Effector memory CD8-positive, alpha-beta T cell (primary cell): Measurements from ENCODE around the gene RPTOR.

Experiments
- ATAC-seq: fragments of 150-1000 bp; cut with Tn5 transposase; replicated peaks from 2 replicates; pipeline ENCODE4 v1.10.0; 2021; ENCODE audit warnings: mild to moderate bottlenecking, moderate library complexity
- DNase-seq, 3 experiments: peaks; one replicate each; pipeline ENCODE4 v3.0.0; 2021
- H3K27ac Mint-ChIP-seq, 2 donors: one replicate each; pipeline ENCODE4 v1.8.0; 2022; ENCODE audit warnings: mild to moderate bottlenecking in 2 of 2, mixed read lengths in 2 of 2, moderate library complexity in 2 of 2
- H3K27me3 Mint-ChIP-seq, 2 donors: one replicate each; pipeline ENCODE4 v1.8.0; 2022; ENCODE audit warnings: mixed read lengths in 2 of 2
- H3K36me3 Mint-ChIP-seq: one replicate; pipeline ENCODE4 v1.8.0; 2022; ENCODE audit warnings: mild to moderate bottlenecking, moderate library complexity, mixed read lengths; ENCODE audit not compliant: insufficient read depth
- H3K4me1 Mint-ChIP-seq, 2 donors: one replicate each; pipeline ENCODE4 v1.8.0; 2022; ENCODE audit warnings: low read depth in 2 of 2, mixed read lengths in 2 of 2
- H3K4me3 Mint-ChIP-seq, 2 donors: one replicate each; pipeline ENCODE4 v1.8.0; 2022; ENCODE audit warnings: mild to moderate bottlenecking in 2 of 2, mixed read lengths in 2 of 2, moderate library complexity in 2 of 2
- H3K9me3 Mint-ChIP-seq, 2 donors: one replicate each; pipeline ENCODE4 v1.8.0; 2022; ENCODE audit warnings: mixed read lengths in 2 of 2
- total RNA-seq, 9 experiments: gene quantifications; one replicate each; lab custom pipeline; 2026; lab: John Stamatoyannopoulos, UW

RPTOR gene, protein sequence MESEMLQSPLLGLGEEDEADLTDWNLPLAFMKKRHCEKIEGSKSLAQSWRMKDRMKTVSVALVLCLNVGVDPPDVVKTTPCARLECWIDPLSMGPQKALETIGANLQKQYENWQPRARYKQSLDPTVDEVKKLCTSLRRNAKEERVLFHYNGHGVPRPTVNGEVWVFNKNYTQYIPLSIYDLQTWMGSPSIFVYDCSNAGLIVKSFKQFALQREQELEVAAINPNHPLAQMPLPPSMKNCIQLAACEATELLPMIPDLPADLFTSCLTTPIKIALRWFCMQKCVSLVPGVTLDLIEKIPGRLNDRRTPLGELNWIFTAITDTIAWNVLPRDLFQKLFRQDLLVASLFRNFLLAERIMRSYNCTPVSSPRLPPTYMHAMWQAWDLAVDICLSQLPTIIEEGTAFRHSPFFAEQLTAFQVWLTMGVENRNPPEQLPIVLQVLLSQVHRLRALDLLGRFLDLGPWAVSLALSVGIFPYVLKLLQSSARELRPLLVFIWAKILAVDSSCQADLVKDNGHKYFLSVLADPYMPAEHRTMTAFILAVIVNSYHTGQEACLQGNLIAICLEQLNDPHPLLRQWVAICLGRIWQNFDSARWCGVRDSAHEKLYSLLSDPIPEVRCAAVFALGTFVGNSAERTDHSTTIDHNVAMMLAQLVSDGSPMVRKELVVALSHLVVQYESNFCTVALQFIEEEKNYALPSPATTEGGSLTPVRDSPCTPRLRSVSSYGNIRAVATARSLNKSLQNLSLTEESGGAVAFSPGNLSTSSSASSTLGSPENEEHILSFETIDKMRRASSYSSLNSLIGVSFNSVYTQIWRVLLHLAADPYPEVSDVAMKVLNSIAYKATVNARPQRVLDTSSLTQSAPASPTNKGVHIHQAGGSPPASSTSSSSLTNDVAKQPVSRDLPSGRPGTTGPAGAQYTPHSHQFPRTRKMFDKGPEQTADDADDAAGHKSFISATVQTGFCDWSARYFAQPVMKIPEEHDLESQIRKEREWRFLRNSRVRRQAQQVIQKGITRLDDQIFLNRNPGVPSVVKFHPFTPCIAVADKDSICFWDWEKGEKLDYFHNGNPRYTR (N-terminal part only)
- total RNA-seq = 77.2 to 158 (median 138) reads per million in 9 experiments

DNA sequence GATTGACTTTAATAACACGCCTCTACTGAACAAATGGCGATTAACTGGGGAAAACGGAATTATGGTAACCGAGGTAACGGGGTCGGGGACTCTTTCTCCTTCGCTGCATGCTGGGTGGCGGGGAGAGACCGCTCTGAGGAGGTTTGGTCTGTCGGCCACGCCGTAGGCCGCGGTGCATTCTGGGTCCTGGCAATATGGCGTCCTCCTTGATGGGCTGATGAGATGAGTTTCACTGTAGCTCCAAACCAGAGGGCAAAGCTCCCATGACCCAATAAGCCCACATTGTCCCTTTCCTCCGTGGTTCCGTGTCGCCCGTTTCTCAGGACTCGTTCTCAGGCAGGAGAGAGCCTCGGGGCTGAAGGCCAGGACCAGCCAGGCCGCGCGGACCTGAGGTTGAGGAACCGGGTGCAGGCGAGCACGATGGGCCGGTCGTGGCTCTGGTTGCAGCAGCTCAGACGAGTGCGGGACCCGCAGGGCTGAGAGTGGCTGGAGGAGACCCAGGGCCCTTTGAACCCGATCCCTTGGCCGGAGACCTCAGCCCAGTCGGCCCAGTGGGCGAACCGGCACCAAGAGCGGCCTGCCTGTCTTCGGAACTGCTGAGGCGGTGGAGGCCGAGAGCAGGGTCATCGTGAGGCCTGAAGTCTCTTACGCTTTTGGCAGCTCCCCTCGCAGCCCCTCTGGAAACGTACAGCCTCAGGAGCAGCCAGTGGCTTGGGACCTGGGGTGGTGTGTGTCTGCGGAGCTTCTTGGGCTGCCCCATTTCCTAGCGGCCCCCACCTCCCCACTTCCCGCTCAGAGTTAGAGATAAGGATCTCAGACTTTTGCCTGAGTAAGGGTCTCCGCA lies at the start of gene RPTOR:
TSS of gene RPTOR (plus strand) at position 184 of the 844 bp plus-strand sequence. CDS start 792 bp downstream, outside the sequence.
- peak within 1 kb of the TSS; percentile 88 to 90 for H3K4me3 Mint-ChIP-seq
- H3K27me3 Mint-ChIP-seq = peaks cover 17 to 20% of the 10 kb centered on the region in 2 donors
- peak; percentile 82 to 89 (median 82) for DNase-seq
- ATAC-seq = peak; percentile 99
- no peaks in the 10 kb centered on the region for H3K9me3 Mint-ChIP-seq
- peaks cover 8 to 12% of the 10 kb centered on the region in 2 donors for H3K4me1 Mint-ChIP-seq
- H3K27ac Mint-ChIP-seq = peak within 1 kb of the TSS; percentile 90 to 92
- no peaks in the 10 kb centered on the region for H3K36me3 Mint-ChIP-seq

DNA sequence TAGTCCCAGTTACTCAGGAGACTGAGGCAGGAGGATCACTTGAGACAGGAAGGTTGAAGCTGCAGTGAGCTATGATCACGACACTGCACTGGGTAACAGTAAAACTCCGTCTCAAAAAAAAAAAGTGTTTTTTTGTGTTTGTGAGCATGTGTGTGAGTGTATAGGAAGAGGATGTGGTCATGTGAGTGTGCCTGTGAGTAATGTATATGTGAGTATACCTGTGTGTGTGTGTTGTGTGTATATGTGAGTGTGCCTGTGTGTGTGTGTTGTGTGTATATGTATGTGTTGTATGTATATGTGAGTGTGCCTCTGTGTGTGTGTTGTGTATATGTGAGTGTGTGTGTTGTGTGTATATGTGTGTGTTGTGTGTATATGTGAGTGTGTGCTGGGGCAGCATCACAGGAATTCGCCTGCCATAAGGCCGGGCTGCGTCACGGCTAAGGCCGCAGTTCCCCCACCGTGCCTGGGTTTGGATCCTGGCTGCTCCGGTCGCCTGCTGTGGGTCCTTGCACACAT lies 46.9 kb upstream of the RPTOR start:
- Mint-ChIP-seq H3K4me1 (peaks cover 0 to 5% of the 10 kb centered on the region in 2 donors), H3K36me3 (no peaks in the 10 kb centered on the region), H3K9me3 (no peaks in the 10 kb centered on the region), H3K27me3 (peaks cover 26 to 52% of the 10 kb centered on the region in 2 donors), H3K27ac (no peak overlapping the region), H3K4me3 (no peak overlapping the region)
- no peak for DNase-seq
- ATAC-seq = no peak

DNA sequence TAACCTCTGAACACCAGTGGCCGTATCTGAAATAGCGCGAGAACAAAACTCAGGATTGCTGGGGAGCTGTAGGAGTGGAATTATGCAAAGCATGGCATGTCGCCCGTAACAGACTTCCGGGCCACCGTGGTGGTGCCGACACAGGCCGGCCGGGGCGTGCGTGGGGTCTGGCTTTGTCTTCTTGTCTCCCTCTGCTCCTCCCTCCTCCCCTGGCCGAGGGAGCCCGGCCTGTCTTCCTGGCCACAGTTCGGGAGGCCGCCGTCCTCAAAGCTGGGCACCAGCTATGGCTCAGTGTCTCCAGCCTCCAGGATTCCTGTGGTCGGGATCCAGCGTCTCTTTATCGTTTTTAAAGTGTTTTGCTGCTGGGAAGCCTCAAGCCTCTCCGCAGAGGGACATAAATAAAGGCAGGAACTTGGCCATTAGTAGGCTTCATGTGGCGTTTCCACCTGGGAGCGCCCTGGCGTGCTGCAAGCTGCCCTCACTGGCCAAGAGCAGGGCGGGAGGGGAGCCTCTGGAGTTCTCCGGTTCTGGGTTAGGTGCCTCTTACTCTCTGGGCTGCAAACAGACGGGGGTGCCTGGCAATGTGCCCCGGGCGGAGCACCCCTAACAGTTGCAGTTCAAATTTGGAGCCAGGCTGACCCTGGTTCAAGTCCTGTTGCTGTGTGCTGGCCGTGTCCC lies 46.3 kb upstream of the RPTOR start:
- Mint-ChIP-seq H3K4me3 (no peak overlapping the region), H3K27ac (no peak overlapping the region), H3K36me3 (no peaks in the 10 kb centered on the region), H3K27me3 (peaks cover 27 to 51% of the 10 kb centered on the region in 2 donors), H3K4me1 (peaks cover 0 to 5% of the 10 kb centered on the region in 2 donors), H3K9me3 (no peaks in the 10 kb centered on the region)
- DNase-seq (no peak), ATAC-seq (no peak)

DNA sequence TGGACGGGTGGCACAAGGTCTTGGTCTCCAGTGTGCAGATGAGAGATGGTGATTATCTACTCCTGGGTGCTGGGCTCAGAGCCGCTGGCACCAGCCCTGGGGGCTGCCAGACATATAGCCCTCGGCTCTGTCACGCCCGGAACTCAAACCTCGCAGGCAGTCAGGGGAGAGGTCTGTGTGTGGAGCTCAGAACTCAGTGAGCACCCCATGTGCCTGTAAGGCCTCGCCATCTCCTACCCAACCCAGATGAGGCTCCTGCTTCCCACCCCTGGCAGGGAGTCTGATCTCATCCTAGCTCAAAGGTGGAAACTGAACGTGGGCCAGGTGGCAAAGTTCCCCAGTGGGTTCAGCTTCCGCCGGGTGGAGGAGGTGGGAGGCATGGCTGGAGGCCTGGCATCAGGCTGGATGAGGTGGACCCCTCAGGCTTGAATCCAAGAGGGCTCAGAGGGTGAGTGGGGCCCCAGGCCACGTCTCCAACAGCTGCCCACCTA lies 45.7 kb upstream of the RPTOR start:
- no peaks in the 10 kb centered on the region for H3K36me3 Mint-ChIP-seq
- ATAC-seq = no peak
- no peak overlapping the region for H3K27ac Mint-ChIP-seq
- no peaks in the 10 kb centered on the region for H3K9me3 Mint-ChIP-seq
- no peak overlapping the region for H3K4me3 Mint-ChIP-seq
- H3K4me1 Mint-ChIP-seq = peaks cover 0 to 5% of the 10 kb centered on the region in 2 donors
- DNase-seq = no peak
- H3K27me3 Mint-ChIP-seq = peaks cover 30 to 51% of the 10 kb centered on the region in 2 donors

DNA sequence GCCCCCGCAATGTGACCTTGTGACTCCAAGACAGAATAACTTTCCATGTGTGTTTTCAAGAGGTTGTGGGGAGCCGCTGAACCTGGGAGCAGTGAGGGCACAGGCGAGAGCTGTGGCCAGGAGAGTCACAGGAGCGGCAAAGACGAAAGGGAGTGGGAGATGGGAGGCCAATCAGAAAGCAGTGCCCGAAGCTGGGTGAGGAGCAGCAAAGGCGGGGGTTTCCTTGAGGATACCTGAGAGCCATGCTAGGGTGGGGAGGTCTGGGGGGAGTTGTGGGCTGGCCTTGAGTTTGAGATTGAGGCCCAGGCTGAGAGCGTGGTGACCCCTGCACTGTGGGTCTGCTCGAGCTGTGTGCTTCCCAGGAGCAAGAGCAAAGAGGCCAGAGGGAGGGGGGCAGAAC lies 45.1 kb upstream of the RPTOR start:
- H3K4me3 Mint-ChIP-seq = no peak overlapping the region
- no peaks in the 10 kb centered on the region for H3K9me3 Mint-ChIP-seq
- H3K4me1 Mint-ChIP-seq = peaks cover 0 to 5% of the 10 kb centered on the region in 2 donors
- ATAC-seq (no peak), DNase-seq (no peak)
- H3K36me3 Mint-ChIP-seq = no peaks in the 10 kb centered on the region
- peaks cover 31 to 51% of the 10 kb centered on the region in 2 donors for H3K27me3 Mint-ChIP-seq
- no peak overlapping the region for H3K27ac Mint-ChIP-seq

DNA sequence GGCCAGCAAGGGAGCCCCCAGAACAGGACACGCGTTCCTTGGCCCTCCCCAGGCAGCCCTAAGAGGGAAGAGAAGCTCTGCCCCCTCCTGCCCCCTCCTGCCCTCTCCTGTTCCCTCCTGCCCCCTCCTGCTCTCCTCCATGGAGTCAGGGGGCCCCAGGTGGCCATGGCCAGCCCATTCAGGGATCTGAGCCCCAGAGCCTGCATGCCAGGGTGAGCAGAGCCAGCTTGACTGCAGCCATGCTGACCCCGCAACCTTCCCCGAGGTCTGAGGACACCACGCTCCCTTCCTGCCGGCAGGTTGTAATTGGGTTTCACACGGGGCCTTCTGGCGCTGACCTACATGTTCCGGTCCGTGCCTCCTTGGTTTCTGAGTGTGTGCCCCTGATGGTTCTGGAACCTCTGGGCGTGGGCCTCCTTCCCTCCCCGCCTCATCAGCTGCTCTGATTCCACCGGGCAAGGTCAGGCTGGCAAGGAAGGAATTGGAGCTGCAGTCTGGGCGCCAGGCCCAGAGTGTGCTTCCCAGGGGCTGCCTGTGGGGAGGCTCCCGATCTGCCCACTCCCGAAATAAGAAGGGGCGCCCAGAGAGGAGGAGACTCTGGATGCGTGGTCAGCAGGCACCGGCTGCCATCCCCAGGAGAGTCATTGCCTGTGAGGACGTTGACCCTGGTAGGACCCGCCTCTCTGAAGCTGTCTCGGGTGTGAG lies 44.5 kb upstream of the RPTOR start:
- no peak overlapping the region for H3K4me3 Mint-ChIP-seq
- H3K27me3 Mint-ChIP-seq = peaks cover 35 to 55% of the 10 kb centered on the region in 2 donors
- peaks cover 0 to 6% of the 10 kb centered on the region in 2 donors for H3K4me1 Mint-ChIP-seq
- H3K9me3 Mint-ChIP-seq = no peaks in the 10 kb centered on the region
- DNase-seq (no peak), ATAC-seq (no peak)
- H3K36me3 Mint-ChIP-seq = no peaks in the 10 kb centered on the region
- H3K27ac Mint-ChIP-seq = no peak overlapping the region

DNA sequence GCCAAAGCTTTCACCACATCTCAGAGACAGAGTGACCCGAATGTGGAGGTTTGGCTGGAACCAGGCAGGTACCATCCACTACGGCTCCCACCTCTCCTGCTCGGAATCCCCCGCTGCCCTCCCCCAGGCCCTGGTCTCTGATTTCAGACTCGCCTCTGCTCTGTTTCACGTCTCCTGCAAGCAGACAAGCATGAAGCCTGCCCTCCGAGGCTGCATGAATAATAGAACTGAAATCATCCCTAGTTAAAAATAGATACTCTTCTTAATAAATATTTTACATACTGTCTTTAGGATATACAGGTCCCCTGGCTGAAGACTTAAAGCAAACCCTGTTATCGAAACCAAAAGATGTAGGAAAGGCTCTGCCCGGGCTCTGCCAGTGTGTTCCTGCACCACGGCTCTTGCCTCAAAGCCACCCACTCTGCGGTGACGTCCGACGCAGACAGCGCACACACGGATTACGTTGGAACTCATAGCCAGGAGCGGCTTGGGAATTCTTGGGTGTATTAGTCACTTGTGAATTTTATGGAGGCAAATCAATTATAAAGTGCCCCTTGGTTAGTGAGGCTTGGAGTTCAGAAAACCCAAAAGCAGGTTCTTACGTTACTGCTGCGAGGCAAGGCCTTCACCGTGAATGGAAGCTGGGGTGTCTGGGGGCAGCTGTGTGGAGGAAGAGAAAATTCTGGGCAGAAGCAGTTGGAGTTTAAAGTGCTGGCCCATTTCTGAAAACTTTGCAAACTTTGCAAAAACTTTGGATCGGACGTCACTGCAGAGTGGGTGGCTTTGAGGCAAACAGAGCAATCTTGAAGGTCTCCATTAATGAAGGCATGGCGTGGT lies 42.7 kb upstream of the RPTOR start:
- DNase-seq = no peak
- no peak for ATAC-seq
- Mint-ChIP-seq H3K4me3 (no peak overlapping the region), H3K4me1 (peaks cover 0 to 6% of the 10 kb centered on the region in 2 donors), H3K9me3 (no peaks in the 10 kb centered on the region), H3K27me3 (peaks cover 35 to 57% of the 10 kb centered on the region in 2 donors), H3K36me3 (no peaks in the 10 kb centered on the region), H3K27ac (no peak overlapping the region)

DNA sequence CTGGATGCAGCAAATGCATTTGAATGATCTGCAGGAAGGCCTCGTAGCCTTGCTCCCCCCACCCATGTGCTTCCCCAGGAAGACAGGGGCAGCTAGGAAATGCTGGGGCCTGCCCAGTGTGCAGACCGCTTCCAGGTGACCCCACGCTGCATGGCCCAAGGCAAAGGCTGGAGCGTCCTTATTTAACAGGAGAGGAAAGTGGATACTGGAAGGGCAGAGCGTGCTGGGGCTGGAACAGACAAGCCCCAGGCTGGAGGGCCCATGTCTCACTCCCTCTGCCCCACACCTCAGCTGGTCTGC lies 42.1 kb upstream of the RPTOR start:
- H3K27me3 Mint-ChIP-seq = peaks cover 36 to 58% of the 10 kb centered on the region in 2 donors
- H3K9me3 Mint-ChIP-seq = no peaks in the 10 kb centered on the region
- H3K36me3 Mint-ChIP-seq = no peaks in the 10 kb centered on the region
- DNase-seq (no peak), ATAC-seq (no peak)
- H3K4me1 Mint-ChIP-seq = peaks cover 0 to 4% of the 10 kb centered on the region in 2 donors
- H3K4me3 Mint-ChIP-seq = no peak overlapping the region
- no peak overlapping the region for H3K27ac Mint-ChIP-seq

DNA sequence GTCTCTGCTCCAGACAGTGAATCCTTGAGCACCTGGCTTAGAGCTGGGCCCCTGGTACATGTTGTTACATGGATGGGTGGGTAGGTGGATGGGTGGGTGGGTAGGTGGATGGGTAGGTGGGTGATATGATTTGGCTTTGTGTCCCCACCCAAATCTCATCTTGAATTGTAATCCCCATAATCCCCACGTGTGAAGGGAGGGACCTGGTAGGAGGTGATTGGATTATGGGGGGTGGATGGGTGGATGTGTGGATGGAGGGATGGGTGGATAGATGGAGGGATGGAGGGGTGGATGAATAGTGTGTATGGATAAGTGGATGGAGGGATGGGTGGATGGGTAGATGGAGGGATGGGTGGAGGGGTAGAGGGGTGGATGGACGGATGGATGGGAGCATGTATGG lies 41.6 kb upstream of the RPTOR start:
- H3K9me3 Mint-ChIP-seq = no peaks in the 10 kb centered on the region
- no peak overlapping the region for H3K4me3 Mint-ChIP-seq
- ATAC-seq = no peak
- H3K4me1 Mint-ChIP-seq = peaks cover 0 to 1% of the 10 kb centered on the region in 2 donors
- H3K27ac Mint-ChIP-seq = no peak overlapping the region
- DNase-seq = no peak
- H3K36me3 Mint-ChIP-seq = no peaks in the 10 kb centered on the region
- peaks cover 36 to 58% of the 10 kb centered on the region in 2 donors for H3K27me3 Mint-ChIP-seq

DNA sequence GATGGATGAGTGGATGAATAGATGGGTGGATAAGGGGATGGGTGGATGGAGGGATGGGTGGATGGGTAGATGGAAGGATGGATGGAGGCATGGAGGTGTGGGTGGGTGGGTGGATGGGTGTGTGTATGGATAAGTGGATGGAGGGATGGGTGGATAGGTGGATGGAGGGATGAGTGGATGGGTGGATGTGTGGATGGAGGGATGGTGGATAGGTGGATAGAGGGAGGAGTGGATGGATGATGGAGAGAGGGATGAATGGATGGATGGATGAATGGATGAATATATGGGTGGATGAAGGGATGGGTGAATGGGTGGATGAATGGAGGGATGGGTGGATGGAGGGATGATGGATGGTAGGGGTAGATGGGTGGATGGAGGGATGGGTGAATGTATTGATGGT lies 40.7 kb upstream of the RPTOR start:
- H3K27ac Mint-ChIP-seq = no peak overlapping the region
- H3K27me3 Mint-ChIP-seq = peaks cover 36 to 58% of the 10 kb centered on the region in 2 donors
- no peaks in the 10 kb centered on the region for H3K36me3 Mint-ChIP-seq

More for the DNA sequence above, 40.7 kb upstream of the RPTOR start:
- no peak for ATAC-seq
- DNase-seq = no peak
- peaks cover 0 to 1% of the 10 kb centered on the region in 2 donors for H3K4me1 Mint-ChIP-seq
- H3K9me3 Mint-ChIP-seq = no peaks in the 10 kb centered on the region
- no peak overlapping the region for H3K4me3 Mint-ChIP-seq
